GM03348 (cell line): Measurements from ENCODE around the gene PLEKHG4.

Experiments used
- DNase-seq: peaks from one replicate; pipeline ENCODE4 v3.0.0; 2012; ENCODE audit warnings: low spot score

Gene PLEKHG4

GRCh38 chr16:67336648-67337047 is 57.3 kb downstream of the PLEKHG4 start:
- DNase-seq = no peak
